A673 (cell line): ENCODE results near the gene A1CF.

Experiments used
- CTCF ChIP-seq: fragments of 300-800, 200-600 bp; sonication (generic); conservative IDR thresholded peaks from 2 replicates; pipeline ENCODE4 v1.5.1; 2017; ENCODE audit warnings: low read depth, mild to moderate bottlenecking, antibody characterized with exemption, low read length, moderate library complexity, mixed read lengths
- EZH2 ChIP-seq: fragments of 200-600 bp; sonication (generic); IDR thresholded peaks from 2 replicates; pipeline ENCODE4 v1.6.1; 2017; ENCODE audit warnings: borderline replicate concordance, low read depth, mild to moderate bottlenecking, mixed read lengths, antibody characterized with exemption, low read length; ENCODE audit not compliant: poor library complexity, severe bottlenecking

GRCh38 chr10:50883629-50884028, 1.8 kb downstream of the A1CF start:
- no peak for TF ChIP-seq CTCF
- TF ChIP-seq EZH2: no peak
